ENCODE data around the gene SFSWAP. TPM values are rescaled to one million over a fixed set of nuclear protein-coding genes. Genes with fewer than 3 reads are reported as not detected.
A peak's percentile ranks its signal among the peaks of the same experiment; 100 is the strongest.

The SFSWAP gene
- total and polyA plus RNA-seq, 2 of the 13 experiments (the other 11 are each of a cell fraction or from before 2014, with no cell fraction given), result 17.1 to 27.7 TPM

DNA sequence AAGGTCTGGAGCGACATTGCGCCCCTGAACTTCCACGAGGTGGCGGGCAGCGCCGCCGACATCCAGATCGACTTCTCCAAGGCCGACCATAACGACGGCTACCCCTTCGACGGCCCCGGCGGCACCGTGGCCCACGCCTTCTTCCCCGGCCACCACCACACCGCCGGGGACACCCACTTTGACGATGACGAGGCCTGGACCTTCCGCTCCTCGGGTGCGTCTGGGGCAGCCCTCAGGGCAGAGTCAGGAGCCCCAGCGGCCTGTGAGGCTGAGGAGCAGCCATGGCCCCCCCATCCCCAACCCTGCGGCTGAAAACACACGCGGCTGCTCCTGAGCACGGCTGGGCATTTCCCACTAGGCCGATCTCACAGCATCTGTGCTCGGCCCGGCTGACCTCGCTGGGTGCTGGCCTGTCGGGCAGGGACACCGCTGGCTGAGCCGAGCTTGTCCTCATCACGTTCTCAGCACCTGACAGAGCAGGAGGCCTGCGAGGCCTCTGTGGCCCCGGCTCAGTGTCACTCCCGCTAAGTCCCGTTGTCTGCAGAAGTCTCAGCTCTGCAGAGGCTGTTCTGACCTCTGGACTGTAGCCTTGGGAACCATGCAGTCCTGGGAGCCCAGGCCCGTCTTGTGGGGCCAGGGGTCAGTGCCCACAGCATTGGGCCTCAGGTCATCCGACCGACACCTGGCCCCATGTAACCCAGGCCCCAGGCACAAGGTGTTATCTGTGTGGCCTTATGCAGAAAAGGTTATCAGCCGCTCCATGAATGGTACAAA is 129.9 kb downstream of the SFSWAP start (continued):
- TF ChIP-seq, protein P1, sequence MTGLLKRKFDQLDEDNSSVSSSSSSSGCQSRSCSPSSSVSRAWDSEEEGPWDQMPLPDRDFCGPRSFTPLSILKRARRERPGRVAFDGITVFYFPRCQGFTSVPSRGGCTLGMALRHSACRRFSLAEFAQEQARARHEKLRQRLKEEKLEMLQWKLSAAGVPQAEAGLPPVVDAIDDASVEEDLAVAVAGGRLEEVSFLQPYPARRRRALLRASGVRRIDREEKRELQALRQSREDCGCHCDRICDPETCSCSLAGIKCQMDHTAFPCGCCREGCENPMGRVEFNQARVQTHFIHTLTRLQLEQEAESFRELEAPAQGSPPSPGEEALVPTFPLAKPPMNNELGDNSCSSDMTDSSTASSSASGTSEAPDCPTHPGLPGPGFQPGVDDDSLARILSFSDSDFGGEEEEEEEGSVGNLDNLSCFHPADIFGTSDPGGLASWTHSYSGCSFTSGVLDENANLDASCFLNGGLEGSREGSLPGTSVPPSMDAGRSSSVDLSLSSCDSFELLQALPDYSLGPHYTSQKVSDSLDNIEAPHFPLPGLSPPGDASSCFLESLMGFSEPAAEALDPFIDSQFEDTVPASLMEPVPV (CRISPR knock-in tag; IDR thresholded peaks at IDR 0.05), result 0 out of 2 replicates have a peak, but pooled peaks have one; percentile 58
- TF ChIP-seq MXI1 (IDR thresholded peaks at IDR 0.05; ENCODE audit: borderline replicate concordance, low read depth, low read length), result 0 out of 3 replicates have a peak, but pooled peaks have one; percentile 26
- TF ChIP-seq YEATS2 (CRISPR knock-in tag; IDR thresholded peaks at IDR 0.05; ENCODE audit: borderline replicate concordance), result peak; percentile 21; the same call in 1 of the 2 replicates
- TF ChIP-seq ATF3 (CRISPR knock-in tag; IDR thresholded peaks at IDR 0.05), result no peak
- no peak for TF ChIP-seq TRIM24 (CRISPR knock-in tag; IDR thresholded peaks at IDR 0.05)
- no peak for TF ChIP-seq ZBTB46 (CRISPR knock-in tag; IDR thresholded peaks at IDR 0.05; ENCODE audit: borderline replicate concordance)
- TF ChIP-seq PHF8 (CRISPR knock-in tag; IDR thresholded peaks at IDR 0.05), result 0 out of 2 replicates have a peak, but pooled peaks have one; percentile 27
- TF ChIP-seq ZNF121 (CRISPR knock-in tag; IDR thresholded peaks at IDR 0.05), result no peak
- TF ChIP-seq, protein P2, sequence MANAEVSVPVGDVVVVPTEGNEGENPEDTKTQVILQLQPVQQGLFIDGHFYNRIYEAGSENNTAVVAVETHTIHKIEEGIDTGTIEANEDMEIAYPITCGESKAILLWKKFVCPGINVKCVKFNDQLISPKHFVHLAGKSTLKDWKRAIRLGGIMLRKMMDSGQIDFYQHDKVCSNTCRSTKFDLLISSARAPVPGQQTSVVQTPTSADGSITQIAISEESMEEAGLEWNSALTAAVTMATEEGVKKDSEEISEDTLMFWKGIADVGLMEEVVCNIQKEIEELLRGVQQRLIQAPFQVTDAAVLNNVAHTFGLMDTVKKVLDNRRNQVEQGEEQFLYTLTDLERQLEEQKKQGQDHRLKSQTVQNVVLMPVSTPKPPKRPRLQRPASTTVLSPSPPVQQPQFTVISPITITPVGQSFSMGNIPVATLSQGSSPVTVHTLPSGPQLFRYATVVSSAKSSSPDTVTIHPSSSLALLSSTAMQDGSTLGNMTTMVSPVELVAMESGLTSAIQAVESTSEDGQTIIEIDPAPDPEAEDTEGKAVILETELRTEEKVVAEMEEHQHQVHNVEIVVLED (CRISPR knock-in tag; IDR thresholded peaks at IDR 0.05; ENCODE audit: borderline replicate concordance), result no peak
- TF ChIP-seq ZNF883 (CRISPR knock-in tag; IDR thresholded peaks at IDR 0.05; ENCODE audit: not compliant biosample characterization), result peak; percentile 30
- 0 out of 2 replicates have a peak, but pooled peaks have one; percentile 36 for TF ChIP-seq TP53 (CRISPR knock-in tag; conservative IDR thresholded peaks at IDR 0.05)
- TF ChIP-seq, protein P3, sequence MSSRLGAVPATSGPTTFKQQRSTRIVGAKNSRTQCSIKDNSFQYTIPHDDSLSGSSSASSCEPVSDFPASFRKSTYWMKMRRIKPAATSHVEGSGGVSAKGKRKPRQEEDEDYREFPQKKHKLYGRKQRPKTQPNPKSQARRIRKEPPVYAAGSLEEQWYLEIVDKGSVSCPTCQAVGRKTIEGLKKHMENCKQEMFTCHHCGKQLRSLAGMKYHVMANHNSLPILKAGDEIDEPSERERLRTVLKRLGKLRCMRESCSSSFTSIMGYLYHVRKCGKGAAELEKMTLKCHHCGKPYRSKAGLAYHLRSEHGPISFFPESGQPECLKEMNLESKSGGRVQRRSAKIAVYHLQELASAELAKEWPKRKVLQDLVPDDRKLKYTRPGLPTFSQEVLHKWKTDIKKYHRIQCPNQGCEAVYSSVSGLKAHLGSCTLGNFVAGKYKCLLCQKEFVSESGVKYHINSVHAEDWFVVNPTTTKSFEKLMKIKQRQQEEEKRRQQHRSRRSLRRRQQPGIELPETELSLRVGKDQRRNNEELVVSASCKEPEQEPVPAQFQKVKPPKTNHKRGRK (CRISPR knock-in tag; IDR thresholded peaks at IDR 0.05), result no peak
- no peak for TF ChIP-seq STAT6 (CRISPR knock-in tag; IDR thresholded peaks at IDR 0.05; ENCODE audit: borderline replicate concordance)
- TF ChIP-seq SIN3A (IDR thresholded peaks at IDR 0.05; ENCODE audit: borderline replicate concordance, low read depth, low read length), result no peak
- peak; percentile 71 for TF ChIP-seq ZNF781 (CRISPR knock-in tag; IDR thresholded peaks at IDR 0.05; ENCODE audit: borderline replicate concordance, not compliant biosample characterization)
- no peak for TF ChIP-seq SRF (IDR thresholded peaks at IDR 0.05; ENCODE audit: low read depth, low read length)
- no peak for TF ChIP-seq CENPT (CRISPR knock-in tag; IDR thresholded peaks at IDR 0.05; ENCODE audit: low read depth)
- peak; percentile 82; the same call in 1 of the 2 replicates for TF ChIP-seq ZFP37 (CRISPR knock-in tag; IDR thresholded peaks at IDR 0.05; ENCODE audit: borderline replicate concordance)
